GM12878 (cell line): ENCODE measurements around the gene NPIPA5. TPM values are rescaled to one million over a fixed set of nuclear protein-coding genes. Genes with fewer than 3 reads are reported as not detected.
"Not testable (repeated sequence)": the region's sequence is repeated elsewhere in the genome, so short reads cannot be mapped to it uniquely, and the experiment has no call there.

Source experiments
- ATAC-seq: fragments of 200-7000 bp; cut with Tn5 transposase; 3 replicates; pipeline ENCODE4 v1.9.1; 2020; ENCODE audit warnings: mild to moderate bottlenecking, moderate library complexity
- BruUV-seq: library from RNA; stranded (reverse); fragments of 400-500 nt; replicated peaks from 2 replicates; lab custom pipeline; 2021; lab: Mats Ljungman, UMichigan
- CTCF ChIA-PET: fragments of 300-600 bp; sonication (Branson Sonifier 250); formaldehyde crosslinking; extraction: SDS; loops from one replicate; lab custom pipeline; 2021; ENCODE audit warnings: inconsistent platforms; lab: Yijun Ruan, JAX
- POLR2A ChIA-PET: fragments of 350-600 bp; formaldehyde crosslinking; extraction: SDS; loops from one replicate; lab custom pipeline; 2021; ENCODE audit warnings: inconsistent platforms; lab: Charles Lee
- RAD21 ChIA-PET: fragments of 300-600 bp; sonication (Branson Sonifier 250); formaldehyde crosslinking; loops from one replicate; lab custom pipeline; 2023; ENCODE audit warnings: antibody characterized with exemption; ENCODE audit not compliant: unreplicated experiment; lab: Charles Lee
- SMC1A ChIA-PET: fragments of 300-600 bp; sonication (Branson Sonifier 250); formaldehyde crosslinking; loops from one replicate; lab custom pipeline; 2023; ENCODE audit not compliant: unreplicated experiment, uncharacterized antibody; lab: Charles Lee
- DNase-seq: peaks from one replicate; pipeline ENCODE4 v3.0.0-alpha.2; 2011; ENCODE audit warnings: low read depth, low spot score
- FAIRE-seq: peaks from 3 replicates; lab custom pipeline; 2011; peaks lifted over from hg19 to GRCh38; lab: Jason Lieb, UNC
- H2AFZ ChIP-seq: 2 replicates; pipeline ENCODE4 v1.6.0; 2011; ENCODE audit warnings: low read depth, low read length, control low read depth; ENCODE audit not compliant: control insufficient read depth
- H3K27ac ChIP-seq: 2 replicates; pipeline ENCODE4 v1.5.1; 2011; ENCODE audit warnings: control low read depth; ENCODE audit not compliant: control insufficient read depth, insufficient read depth
- H3K27me3 ChIP-seq, 2 experiments: replicated peaks in 1 of 2; 2 replicates each; pipeline versions ENCODE4 v1.6.0 to v1.6.1; 2011; ENCODE audit warnings: low read length in 1 of 2; ENCODE audit not compliant: control insufficient read depth in 2 of 2, insufficient read depth in 2 of 2
- H3K36me3 ChIP-seq, 2 experiments: 2 replicates each; pipeline ENCODE4 v1.5.1; 2011; ENCODE audit warnings: low read length in 1 of 2; ENCODE audit not compliant: control insufficient read depth in 2 of 2, insufficient read depth in 2 of 2
- H3K4me1 ChIP-seq: 2 replicates; pipeline ENCODE4 v1.6.1; 2011; ENCODE audit warnings: mild to moderate bottlenecking, low read length, moderate library complexity, mixed read lengths; ENCODE audit not compliant: control insufficient read depth, insufficient read depth
- H3K4me2 ChIP-seq: 2 replicates; pipeline ENCODE4 v1.6.0; 2011; ENCODE audit warnings: control low read depth; ENCODE audit not compliant: control insufficient read depth, insufficient read depth
- H3K4me3 ChIP-seq: fragments of 200-600 bp; sonication (generic); 2 replicates; pipeline ENCODE4 v1.5.1; 2016
- H3K79me2 ChIP-seq: 2 replicates; pipeline ENCODE4 v1.6.0; 2011; ENCODE audit warnings: low read length; ENCODE audit not compliant: control insufficient read depth, insufficient read depth
- H3K9ac ChIP-seq: 2 replicates; pipeline ENCODE4 v1.8.0; 2011; ENCODE audit warnings: low read length, control low read depth, mixed read lengths; ENCODE audit not compliant: control insufficient read depth, insufficient read depth
- H3K9me3 ChIP-seq: replicated peaks from 3 replicates; pipeline ENCODE4 v1.5.1; 2011; ENCODE audit warnings: mild to moderate bottlenecking, low read length; ENCODE audit not compliant: control insufficient read depth, insufficient read depth
- H4K20me1 ChIP-seq: 2 replicates; pipeline ENCODE4 v1.6.0; 2011; ENCODE audit not compliant: control insufficient read depth, insufficient read depth
- HDGF ChIP-seq: fragments of 450-650 bp; IDR thresholded peaks from 2 replicates; pipeline ENCODE4 v1.6.1; 2016; ENCODE audit warnings: antibody characterized with exemption
- MTA3 ChIP-seq: IDR thresholded peaks from 2 replicates; pipeline ENCODE4 v1.6.1; 2012; ENCODE audit warnings: low read length, inconsistent platforms, borderline replicate concordance
- NFXL1 ChIP-seq: fragments of 450-650 bp; IDR thresholded peaks from 2 replicates; pipeline ENCODE4 v1.6.1; 2017; ENCODE audit warnings: antibody characterized with exemption, mild to moderate bottlenecking, borderline replicate concordance
- NR2F1 ChIP-seq: fragments of 450-650 bp; conservative IDR thresholded peaks from 2 replicates; pipeline ENCODE4 v1.6.1; 2017; ENCODE audit warnings: mild to moderate bottlenecking
- STAT1 ChIP-seq: fragments of 450-650 bp; conservative IDR thresholded peaks from 2 replicates; pipeline ENCODE4 v1.6.1; 2014; ENCODE audit warnings: antibody characterized with exemption, mild to moderate bottlenecking
- YY1 ChIP-seq: IDR thresholded peaks from 2 replicates; pipeline ENCODE4 v1.6.1; 2011; ENCODE audit warnings: low read depth, mild to moderate bottlenecking, low read length
- ZNF217 ChIP-seq: fragments of 450-650 bp; IDR thresholded peaks from 2 replicates; pipeline ENCODE4 v1.6.1; 2017; ENCODE audit warnings: antibody characterized with exemption, mild to moderate bottlenecking
- WGBS: methylation state at CpG from one replicate; pipeline ENCODE4 v1.1.6; 2016; ENCODE audit warnings: low lambda C conversion rate; ENCODE audit not compliant: insufficient replicate concordance, insufficient coverage; ENCODE audit errors: missing lambda C conversion rate; 5-methylcytosine and 5-hydroxymethylcytosine counted together
- in situ Hi-C: fragments of 300-500 bp; cut with MboI; formaldehyde crosslinking; loops from 9 replicates; pipeline ENCODE4 v1.14.3; 2018; ENCODE audit warnings: mixed read lengths
- intact Hi-C: fragments of 100-400 bp; cut with micrococcal nuclease; formaldehyde crosslinking; loops from one replicate; pipeline ENCODE4 v1.14.2; 2022; ENCODE audit not compliant: unreplicated experiment
- polyA plus RNA-seq, 11 experiments: library from polyadenylated mRNA; depleted of rRNA in 4 of 11; unstranded in 6 of 11; stranded (reverse) in 5 of 11; fragments of >200 nt; fragmentation: Nextera tagmentation in 4 of 11; fragmentation: Illumina TruSeq in 1 of 11; extraction: Ambion mirVana in 4 of 11; extraction: Trizol in 1 of 11; gene quantifications; 1 replicate in 1 of 11; 2 replicates in 10 of 11; pipeline versions ENCODE4 v1.2.1 to v1.2.3, GENCODE V29; 2011 to 2016; ENCODE audit warnings: inconsistent platforms in 2 of 11, missing spikeins in 2 of 11, low read depth in 1 of 11
- total RNA-seq, 4 experiments: library from RNA; depleted of rRNA in 3 of 4; stranded (reverse); fragments of >200 nt in 3 of 4; fragmentation: Illumina TruSeq in 1 of 4; extraction: Trizol in 1 of 4; gene quantifications; 2 replicates each; pipeline versions ENCODE4 v1.2.1 to v1.2.3, GENCODE V29; 2013 to 2021
- TF ChIP-seq, protein P1 (sequence below): fragments of 450-650 bp; IDR thresholded peaks from 2 replicates; pipeline ENCODE4 v1.6.1; 2017; ENCODE audit warnings: antibody characterized with exemption, mild to moderate bottlenecking, moderate library complexity
- TF ChIP-seq, protein P2 (sequence below): IDR thresholded peaks from 2 replicates; pipeline ENCODE4 v1.6.1; 2011; ENCODE audit warnings: mild to moderate bottlenecking, low read depth, low read length, moderate library complexity; ENCODE audit not compliant: insufficient replicate concordance

The NPIPA5 gene
- total and polyA plus RNA-seq, 10 of the 15 experiments (the other 5 are each of a cell fraction or from before 2014, with no cell fraction given): 1.2 to 12.1 (median 3.6) TPM

DNA sequence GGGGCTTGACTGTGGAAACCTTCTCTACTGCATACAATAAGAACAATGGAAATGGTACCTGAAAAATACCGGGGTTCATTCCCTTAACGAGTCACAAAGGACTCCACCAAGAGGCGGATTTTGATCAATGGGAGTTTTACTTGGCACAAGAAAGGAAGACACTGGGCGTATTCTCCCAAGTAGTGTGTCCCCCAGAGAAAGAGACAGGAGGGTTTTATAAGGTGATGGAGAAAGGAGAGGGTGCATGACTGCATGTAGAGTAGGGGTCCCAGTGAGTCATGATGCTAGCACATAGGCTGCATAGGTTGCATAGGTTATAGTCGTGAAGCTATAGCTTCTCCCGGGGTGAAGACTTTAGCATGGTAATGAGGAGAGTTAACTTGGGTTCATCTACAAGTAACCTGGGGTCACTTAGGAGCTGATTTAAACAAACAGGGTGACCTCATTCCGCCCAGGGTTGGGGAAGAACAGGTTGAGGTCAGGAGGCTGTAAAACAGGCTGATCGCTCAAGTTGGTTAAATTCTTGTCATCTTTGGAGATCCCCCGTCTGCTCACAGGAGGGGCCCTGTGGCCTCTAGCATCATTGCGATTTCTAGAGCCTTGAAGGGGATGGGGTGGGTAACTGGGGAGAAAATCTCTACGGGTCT lies 19.0 kb upstream of the NPIPA5 start:
- H3K27ac ChIP-seq: no peak overlapping the region
- no peak for ATAC-seq
- no peak for TF ChIP-seq HDGF
- TF ChIP-seq STAT1: no peak
- no peak for TF ChIP-seq NR2F1
- TF ChIP-seq, protein P1, sequence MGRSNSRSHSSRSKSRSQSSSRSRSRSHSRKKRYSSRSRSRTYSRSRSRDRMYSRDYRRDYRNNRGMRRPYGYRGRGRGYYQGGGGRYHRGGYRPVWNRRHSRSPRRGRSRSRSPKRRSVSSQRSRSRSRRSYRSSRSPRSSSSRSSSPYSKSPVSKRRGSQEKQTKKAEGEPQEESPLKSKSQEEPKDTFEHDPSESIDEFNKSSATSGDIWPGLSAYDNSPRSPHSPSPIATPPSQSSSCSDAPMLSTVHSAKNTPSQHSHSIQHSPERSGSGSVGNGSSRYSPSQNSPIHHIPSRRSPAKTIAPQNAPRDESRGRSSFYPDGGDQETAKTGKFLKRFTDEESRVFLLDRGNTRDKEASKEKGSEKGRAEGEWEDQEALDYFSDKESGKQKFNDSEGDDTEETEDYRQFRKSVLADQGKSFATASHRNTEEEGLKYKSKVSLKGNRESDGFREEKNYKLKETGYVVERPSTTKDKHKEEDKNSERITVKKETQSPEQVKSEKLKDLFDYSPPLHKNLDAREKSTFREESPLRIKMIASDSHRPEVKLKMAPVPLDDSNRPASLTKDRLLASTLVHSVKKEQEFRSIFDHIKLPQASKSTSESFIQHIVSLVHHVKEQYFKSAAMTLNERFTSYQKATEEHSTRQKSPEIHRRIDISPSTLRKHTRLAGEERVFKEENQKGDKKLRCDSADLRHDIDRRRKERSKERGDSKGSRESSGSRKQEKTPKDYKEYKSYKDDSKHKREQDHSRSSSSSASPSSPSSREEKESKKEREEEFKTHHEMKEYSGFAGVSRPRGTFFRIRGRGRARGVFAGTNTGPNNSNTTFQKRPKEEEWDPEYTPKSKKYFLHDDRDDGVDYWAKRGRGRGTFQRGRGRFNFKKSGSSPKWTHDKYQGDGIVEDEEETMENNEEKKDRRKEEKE: no peak
- TF ChIP-seq, protein P2, sequence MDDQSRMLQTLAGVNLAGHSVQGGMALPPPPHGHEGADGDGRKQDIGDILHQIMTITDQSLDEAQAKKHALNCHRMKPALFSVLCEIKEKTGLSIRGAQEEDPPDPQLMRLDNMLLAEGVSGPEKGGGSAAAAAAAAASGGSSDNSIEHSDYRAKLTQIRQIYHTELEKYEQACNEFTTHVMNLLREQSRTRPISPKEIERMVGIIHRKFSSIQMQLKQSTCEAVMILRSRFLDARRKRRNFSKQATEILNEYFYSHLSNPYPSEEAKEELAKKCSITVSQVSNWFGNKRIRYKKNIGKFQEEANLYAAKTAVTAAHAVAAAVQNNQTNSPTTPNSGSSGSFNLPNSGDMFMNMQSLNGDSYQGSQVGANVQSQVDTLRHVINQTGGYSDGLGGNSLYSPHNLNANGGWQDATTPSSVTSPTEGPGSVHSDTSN: no peak
- TF ChIP-seq MTA3: no peak
- no peak for TF ChIP-seq YY1
- no peak for TF ChIP-seq ZNF217
- TF ChIP-seq NFXL1: no peak
- TF ChIP-seq, all 136 proteins: peak for 0
- DNase-seq: no peak
- Histone ChIP-seq H4K20me1 (no peaks in the 10 kb centered on the region), H3K9me3 (no peaks in the 10 kb centered on the region), H3K36me3 (no peaks in the 10 kb centered on the region), H3K4me1 (no peaks in the 10 kb centered on the region), H3K9ac (no peak overlapping the region), H2AFZ (no peak overlapping the region), H3K4me2 (no peak overlapping the region), H3K79me2 (no peaks in the 10 kb centered on the region), H3K4me3 (no peak overlapping the region), H3K27me3 (no peaks in the 10 kb centered on the region)
- SMC1A ChIA-PET: no interaction called here
- POLR2A ChIA-PET: no interaction called here
- CTCF ChIA-PET: no interaction called here
- BruUV-seq: no TSS peak
- RAD21 ChIA-PET: no interaction called here
- intact Hi-C loops: no loop called here
- in situ Hi-C loops: no loop called here
- WGBS: 60% methylated on average over 11 of the region's 11 CpGs
- no peak for FAIRE-seq

- H3K4me1 ChIP-seq, BruUV-seq, H4K20me1 ChIP-seq, H3K27me3 ChIP-seq, H3K36me3 ChIP-seq, H3K4me2 ChIP-seq, CTCF ChIA-PET, H3K79me2 ChIP-seq, H3K27ac ChIP-seq, H3K4me3 ChIP-seq, POLR2A ChIA-PET, RAD21 ChIA-PET, DNase-seq, in situ Hi-C loops, intact Hi-C loops, SMC1A ChIA-PET, H3K9me3 ChIP-seq, FAIRE-seq, H2AFZ ChIP-seq, ATAC-seq, H3K9ac ChIP-seq: not testable (repeated sequence)
- WGBS: 75% methylated on average over 5 of the region's 8 CpGs
These were observed 18.4 kb upstream of the NPIPA5 start for GRCh38 chr16:15396509-15396829.
